ENCODE data around the gene TAL2. TPM values are rescaled to one million over a fixed set of nuclear protein-coding genes. Genes with fewer than 3 reads are reported as not detected.

The TAL2 gene
- total and polyA plus RNA-seq, 9 of the 15 experiments (the other 6 are each of a cell fraction or from before 2014, with no cell fraction given) = 0.21 to 3.7 (median 1.1) TPM; not detected in 1

DNA sequence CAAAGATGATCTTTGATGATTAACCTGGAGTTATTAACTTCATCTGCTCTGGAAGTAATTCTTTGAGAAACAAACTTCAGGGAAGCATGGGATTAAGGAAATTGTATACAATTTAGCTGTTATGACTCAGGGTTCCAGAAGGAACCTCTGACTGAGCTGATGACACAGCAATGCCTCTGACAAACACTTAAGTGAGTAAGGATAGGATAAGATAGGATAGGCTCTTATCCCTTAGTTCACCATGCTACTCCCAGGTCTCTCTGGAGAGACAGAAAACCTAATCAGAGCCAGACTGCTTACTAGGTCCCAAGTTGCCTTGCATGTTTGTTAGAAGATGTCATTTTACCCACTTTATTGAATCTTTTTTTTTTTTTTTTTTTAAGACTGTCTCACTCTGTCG lies 19.5 kb downstream of the TAL2 start (continued):
- TF ChIP-seq, protein P1, sequence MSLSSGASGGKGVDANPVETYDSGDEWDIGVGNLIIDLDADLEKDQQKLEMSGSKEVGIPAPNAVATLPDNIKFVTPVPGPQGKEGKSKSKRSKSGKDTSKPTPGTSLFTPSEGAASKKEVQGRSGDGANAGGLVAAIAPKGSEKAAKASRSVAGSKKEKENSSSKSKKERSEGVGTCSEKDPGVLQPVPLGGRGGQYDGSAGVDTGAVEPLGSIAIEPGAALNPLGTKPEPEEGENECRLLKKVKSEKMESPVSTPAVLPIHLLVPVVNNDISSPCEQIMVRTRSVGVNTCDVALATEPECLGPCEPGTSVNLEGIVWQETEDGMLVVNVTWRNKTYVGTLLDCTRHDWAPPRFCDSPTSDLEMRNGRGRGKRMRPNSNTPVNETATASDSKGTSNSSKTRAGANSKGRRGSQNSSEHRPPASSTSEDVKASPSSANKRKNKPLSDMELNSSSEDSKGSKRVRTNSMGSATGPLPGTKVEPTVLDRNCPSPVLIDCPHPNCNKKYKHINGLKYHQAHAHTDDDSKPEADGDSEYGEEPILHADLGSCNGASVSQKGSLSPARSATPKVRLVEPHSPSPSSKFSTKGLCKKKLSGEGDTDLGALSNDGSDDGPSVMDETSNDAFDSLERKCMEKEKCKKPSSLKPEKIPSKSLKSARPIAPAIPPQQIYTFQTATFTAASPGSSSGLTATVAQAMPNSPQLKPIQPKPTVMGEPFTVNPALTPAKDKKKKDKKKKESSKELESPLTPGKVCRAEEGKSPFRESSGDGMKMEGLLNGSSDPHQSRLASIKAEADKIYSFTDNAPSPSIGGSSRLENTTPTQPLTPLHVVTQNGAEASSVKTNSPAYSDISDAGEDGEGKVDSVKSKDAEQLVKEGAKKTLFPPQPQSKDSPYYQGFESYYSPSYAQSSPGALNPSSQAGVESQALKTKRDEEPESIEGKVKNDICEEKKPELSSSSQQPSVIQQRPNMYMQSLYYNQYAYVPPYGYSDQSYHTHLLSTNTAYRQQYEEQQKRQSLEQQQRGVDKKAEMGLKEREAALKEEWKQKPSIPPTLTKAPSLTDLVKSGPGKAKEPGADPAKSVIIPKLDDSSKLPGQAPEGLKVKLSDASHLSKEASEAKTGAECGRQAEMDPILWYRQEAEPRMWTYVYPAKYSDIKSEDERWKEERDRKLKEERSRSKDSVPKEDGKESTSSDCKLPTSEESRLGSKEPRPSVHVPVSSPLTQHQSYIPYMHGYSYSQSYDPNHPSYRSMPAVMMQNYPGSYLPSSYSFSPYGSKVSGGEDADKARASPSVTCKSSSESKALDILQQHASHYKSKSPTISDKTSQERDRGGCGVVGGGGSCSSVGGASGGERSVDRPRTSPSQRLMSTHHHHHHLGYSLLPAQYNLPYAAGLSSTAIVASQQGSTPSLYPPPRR (CRISPR knock-in tag; IDR thresholded peaks at IDR 0.05; ENCODE audit: borderline replicate concordance) = no peak
- TF ChIP-seq BRCA1 (IDR thresholded peaks at IDR 0.05) (no peak), BRCA1 (CRISPR knock-in tag; IDR thresholded peaks at IDR 0.05) (no peak), GTF2F1 (IDR thresholded peaks at IDR 0.05; ENCODE audit: low read depth, low read length) (no peak), POLR2A (conservative IDR thresholded peaks at IDR 0.05) (no peak), GTF2A2 (tag; IDR thresholded peaks at IDR 0.05) (no peak), NCOA4 (IDR thresholded peaks at IDR 0.05; ENCODE audit: partially characterized antibody) (no peak), ZNF239 (CRISPR knock-in tag; IDR thresholded peaks at IDR 0.05) (no peak), MCM5 (IDR thresholded peaks at IDR 0.05; ENCODE audit: low read depth) (no peak), ZNF75A (CRISPR knock-in tag; IDR thresholded peaks at IDR 0.05) (no peak), KDM2B (CRISPR knock-in tag; IDR thresholded peaks at IDR 0.05) (no peak), NUFIP1 (IDR thresholded peaks at IDR 0.05; ENCODE audit: partially characterized antibody) (no peak), TCF7L2 (IDR thresholded peaks at IDR 0.05; ENCODE audit: low read depth, low read length) (no peak), TCFL5 (CRISPR knock-in tag; conservative IDR thresholded peaks at IDR 0.05) (no peak), SMARCA4 (IDR thresholded peaks at IDR 0.05) (peak; percentile 91)
- TF ChIP-seq, protein P2, sequence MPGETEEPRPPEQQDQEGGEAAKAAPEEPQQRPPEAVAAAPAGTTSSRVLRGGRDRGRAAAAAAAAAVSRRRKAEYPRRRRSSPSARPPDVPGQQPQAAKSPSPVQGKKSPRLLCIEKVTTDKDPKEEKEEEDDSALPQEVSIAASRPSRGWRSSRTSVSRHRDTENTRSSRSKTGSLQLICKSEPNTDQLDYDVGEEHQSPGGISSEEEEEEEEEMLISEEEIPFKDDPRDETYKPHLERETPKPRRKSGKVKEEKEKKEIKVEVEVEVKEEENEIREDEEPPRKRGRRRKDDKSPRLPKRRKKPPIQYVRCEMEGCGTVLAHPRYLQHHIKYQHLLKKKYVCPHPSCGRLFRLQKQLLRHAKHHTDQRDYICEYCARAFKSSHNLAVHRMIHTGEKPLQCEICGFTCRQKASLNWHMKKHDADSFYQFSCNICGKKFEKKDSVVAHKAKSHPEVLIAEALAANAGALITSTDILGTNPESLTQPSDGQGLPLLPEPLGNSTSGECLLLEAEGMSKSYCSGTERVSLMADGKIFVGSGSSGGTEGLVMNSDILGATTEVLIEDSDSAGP (CRISPR knock-in tag; IDR thresholded peaks at IDR 0.05) = no peak
- TF ChIP-seq, protein P3, sequence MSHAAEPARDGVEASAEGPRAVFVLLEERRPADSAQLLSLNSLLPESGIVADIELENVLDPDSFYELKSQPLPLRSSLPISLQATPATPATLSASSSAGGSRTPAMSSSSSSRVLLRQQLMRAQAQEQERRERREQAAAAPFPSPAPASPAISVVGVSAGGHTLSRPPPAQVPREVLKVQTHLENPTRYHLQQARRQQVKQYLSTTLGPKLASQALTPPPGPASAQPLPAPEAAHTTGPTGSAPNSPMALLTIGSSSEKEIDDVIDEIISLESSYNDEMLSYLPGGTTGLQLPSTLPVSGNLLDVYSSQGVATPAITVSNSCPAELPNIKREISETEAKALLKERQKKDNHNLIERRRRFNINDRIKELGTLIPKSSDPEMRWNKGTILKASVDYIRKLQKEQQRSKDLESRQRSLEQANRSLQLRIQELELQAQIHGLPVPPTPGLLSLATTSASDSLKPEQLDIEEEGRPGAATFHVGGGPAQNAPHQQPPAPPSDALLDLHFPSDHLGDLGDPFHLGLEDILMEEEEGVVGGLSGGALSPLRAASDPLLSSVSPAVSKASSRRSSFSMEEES (CRISPR knock-in tag; IDR thresholded peaks at IDR 0.05) = no peak

All from K562 (cell line).